GM12878 (cell line): ENCODE data around the gene BCS1L. TPM values are rescaled to one million over a fixed set of nuclear protein-coding genes. Genes with fewer than 3 reads are reported as not detected.

Source experiments
- ATAC-seq: fragments of 200-7000 bp; cut with Tn5 transposase; 3 replicates; pipeline ENCODE4 v1.9.1; 2020; ENCODE audit warnings: mild to moderate bottlenecking, moderate library complexity
- Bru-seq: library from RNA; stranded (reverse); fragments of 400-500 nt; gene quantifications from one replicate; lab custom pipeline; 2021; lab: Mats Ljungman, UMichigan
- BruChase-seq, 2 experiments: library from RNA; stranded (reverse); fragments of 400-500 nt; gene quantifications; one replicate each; lab custom pipeline; 2021; lab: Mats Ljungman, UMichigan
- BruUV-seq: library from RNA; stranded (reverse); fragments of 400-500 nt; replicated peaks from 2 replicates; lab custom pipeline; 2021; lab: Mats Ljungman, UMichigan
- CTCF ChIA-PET: fragments of 300-600 bp; sonication (Branson Sonifier 250); formaldehyde crosslinking; extraction: SDS; loops from one replicate; lab custom pipeline; 2021; ENCODE audit warnings: inconsistent platforms; lab: Yijun Ruan, JAX
- POLR2A ChIA-PET: fragments of 350-600 bp; formaldehyde crosslinking; extraction: SDS; loops from one replicate; lab custom pipeline; 2021; ENCODE audit warnings: inconsistent platforms; lab: Charles Lee
- RAD21 ChIA-PET: fragments of 300-600 bp; sonication (Branson Sonifier 250); formaldehyde crosslinking; loops from one replicate; lab custom pipeline; 2023; ENCODE audit warnings: antibody characterized with exemption; ENCODE audit not compliant: unreplicated experiment; lab: Charles Lee
- SMC1A ChIA-PET: fragments of 300-600 bp; sonication (Branson Sonifier 250); formaldehyde crosslinking; loops from one replicate; lab custom pipeline; 2023; ENCODE audit not compliant: unreplicated experiment, uncharacterized antibody; lab: Charles Lee
- DNase-seq: peaks from one replicate; pipeline ENCODE4 v3.0.0-alpha.2; 2011; ENCODE audit warnings: low read depth, low spot score
- FAIRE-seq: peaks from 3 replicates; lab custom pipeline; 2011; peaks lifted over from hg19 to GRCh38; lab: Jason Lieb, UNC
- H2AFZ ChIP-seq: 2 replicates; pipeline ENCODE4 v1.6.0; 2011; ENCODE audit warnings: low read depth, low read length, control low read depth; ENCODE audit not compliant: control insufficient read depth
- H3K27ac ChIP-seq: 2 replicates; pipeline ENCODE4 v1.5.1; 2011; ENCODE audit warnings: control low read depth; ENCODE audit not compliant: control insufficient read depth, insufficient read depth
- H3K27me3 ChIP-seq, 2 experiments: replicated peaks in 1 of 2; 2 replicates each; pipeline versions ENCODE4 v1.6.0 to v1.6.1; 2011; ENCODE audit warnings: low read length in 1 of 2; ENCODE audit not compliant: control insufficient read depth in 2 of 2, insufficient read depth in 2 of 2
- H3K36me3 ChIP-seq, 2 experiments: 2 replicates each; pipeline ENCODE4 v1.5.1; 2011; ENCODE audit warnings: low read length in 1 of 2; ENCODE audit not compliant: control insufficient read depth in 2 of 2, insufficient read depth in 2 of 2
- H3K4me1 ChIP-seq: 2 replicates; pipeline ENCODE4 v1.6.1; 2011; ENCODE audit warnings: mild to moderate bottlenecking, low read length, moderate library complexity, mixed read lengths; ENCODE audit not compliant: control insufficient read depth, insufficient read depth
- H3K4me2 ChIP-seq: 2 replicates; pipeline ENCODE4 v1.6.0; 2011; ENCODE audit warnings: control low read depth; ENCODE audit not compliant: control insufficient read depth, insufficient read depth
- H3K4me3 ChIP-seq: fragments of 200-600 bp; sonication (generic); 2 replicates; pipeline ENCODE4 v1.5.1; 2016
- H3K79me2 ChIP-seq: 2 replicates; pipeline ENCODE4 v1.6.0; 2011; ENCODE audit warnings: low read length; ENCODE audit not compliant: control insufficient read depth, insufficient read depth
- H3K9ac ChIP-seq: 2 replicates; pipeline ENCODE4 v1.8.0; 2011; ENCODE audit warnings: low read length, control low read depth, mixed read lengths; ENCODE audit not compliant: control insufficient read depth, insufficient read depth
- H3K9me3 ChIP-seq: replicated peaks from 3 replicates; pipeline ENCODE4 v1.5.1; 2011; ENCODE audit warnings: mild to moderate bottlenecking, low read length; ENCODE audit not compliant: control insufficient read depth, insufficient read depth
- H4K20me1 ChIP-seq: 2 replicates; pipeline ENCODE4 v1.6.0; 2011; ENCODE audit not compliant: control insufficient read depth, insufficient read depth
- BCLAF1 ChIP-seq: fragments of 450-650 bp; IDR thresholded peaks from 2 replicates; pipeline ENCODE4 v1.6.1; 2017; ENCODE audit warnings: antibody characterized with exemption, mild to moderate bottlenecking, moderate library complexity
- CEBPZ ChIP-seq: fragments of 150-350 bp; IDR thresholded peaks from 2 replicates; pipeline ENCODE4 v1.6.1; 2016; ENCODE audit warnings: low read depth, low read length
- CHD2 ChIP-seq: IDR thresholded peaks from 2 replicates; pipeline ENCODE4 v1.6.1; 2011; ENCODE audit warnings: low read depth, low read length, improper control_type of control experiment, borderline replicate concordance
- EZH2 ChIP-seq: IDR thresholded peaks from 2 replicates; pipeline ENCODE4 v1.6.1; 2012; ENCODE audit warnings: low read depth, mild to moderate bottlenecking, control low read depth, inconsistent platforms, low read length, borderline replicate concordance; ENCODE audit not compliant: control insufficient read depth
- MEF2B ChIP-seq: fragments of 450-650 bp; IDR thresholded peaks from 2 replicates; pipeline ENCODE4 v1.6.1; 2018; ENCODE audit warnings: mild to moderate bottlenecking, moderate library complexity; ENCODE audit not compliant: partially characterized antibody, poor library complexity, severe bottlenecking
- TCF12 ChIP-seq: IDR thresholded peaks from 2 replicates; pipeline ENCODE4 v1.6.1; 2011; ENCODE audit warnings: low read depth, mild to moderate bottlenecking, low read length
- WGBS: methylation state at CpG from one replicate; pipeline ENCODE4 v1.1.6; 2016; ENCODE audit warnings: low lambda C conversion rate; ENCODE audit not compliant: insufficient replicate concordance, insufficient coverage; ENCODE audit errors: missing lambda C conversion rate; 5-methylcytosine and 5-hydroxymethylcytosine counted together
- in situ Hi-C: fragments of 300-500 bp; cut with MboI; formaldehyde crosslinking; loops from 9 replicates; pipeline ENCODE4 v1.14.3; 2018; ENCODE audit warnings: mixed read lengths
- intact Hi-C: fragments of 100-400 bp; cut with micrococcal nuclease; formaldehyde crosslinking; loops from one replicate; pipeline ENCODE4 v1.14.2; 2022; ENCODE audit not compliant: unreplicated experiment
- long read RNA-seq, 2 experiments: library from polyadenylated mRNA; unstranded; transcript quantifications; one replicate each; pipeline ENCODE4 v2.0.0, GENCODE V29; 2019 to 2020
- polyA minus RNA-seq, 3 experiments: library from RNA; depleted of rRNA, polyadenylated mRNA; stranded (reverse); fragments of >200 nt; gene quantifications; 2 replicates each; pipeline ENCODE4 v1.2.3, GENCODE V29; 2011
- polyA plus RNA-seq, 11 experiments: library from polyadenylated mRNA; depleted of rRNA in 4 of 11; unstranded in 6 of 11; stranded (reverse) in 5 of 11; fragments of >200 nt; fragmentation: Nextera tagmentation in 4 of 11; fragmentation: Illumina TruSeq in 1 of 11; extraction: Ambion mirVana in 4 of 11; extraction: Trizol in 1 of 11; gene quantifications; 1 replicate in 1 of 11; 2 replicates in 10 of 11; pipeline versions ENCODE4 v1.2.1 to v1.2.3, GENCODE V29; 2011 to 2016; ENCODE audit warnings: inconsistent platforms in 2 of 11, missing spikeins in 2 of 11, low read depth in 1 of 11
- total RNA-seq, 4 experiments: library from RNA; depleted of rRNA in 3 of 4; stranded (reverse); fragments of >200 nt in 3 of 4; fragmentation: Illumina TruSeq in 1 of 4; extraction: Trizol in 1 of 4; gene quantifications; 2 replicates each; pipeline versions ENCODE4 v1.2.1 to v1.2.3, GENCODE V29; 2013 to 2021

BCS1L gene, protein sequence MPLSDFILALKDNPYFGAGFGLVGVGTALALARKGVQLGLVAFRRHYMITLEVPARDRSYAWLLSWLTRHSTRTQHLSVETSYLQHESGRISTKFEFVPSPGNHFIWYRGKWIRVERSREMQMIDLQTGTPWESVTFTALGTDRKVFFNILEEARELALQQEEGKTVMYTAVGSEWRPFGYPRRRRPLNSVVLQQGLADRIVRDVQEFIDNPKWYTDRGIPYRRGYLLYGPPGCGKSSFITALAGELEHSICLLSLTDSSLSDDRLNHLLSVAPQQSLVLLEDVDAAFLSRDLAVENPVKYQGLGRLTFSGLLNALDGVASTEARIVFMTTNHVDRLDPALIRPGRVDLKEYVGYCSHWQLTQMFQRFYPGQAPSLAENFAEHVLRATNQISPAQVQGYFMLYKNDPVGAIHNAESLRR
- total RNA-seq (2013; cell fraction: nucleolus; rRNA removed), result 34.9 and 40.0 TPM in 2 replicates
- total RNA-seq (2014; rRNA removed), result 35.1 and 53.7 TPM in 2 replicates
- 33.2 and 40.4 TPM in 2 replicates for total RNA-seq (2014; rRNA removed; fragmentation: Illumina TruSeq; extraction: Trizol)
- total RNA-seq (2021), result 49.0 and 55.8 TPM in 2 replicates
- 20.8 TPM for polyA plus RNA-seq (2011; ENCODE audit: low read depth)
- 42.2 and 61.3 TPM in 2 replicates for polyA plus RNA-seq (2011; rRNA removed)
- polyA plus RNA-seq (2011; cell fraction: cytosol; rRNA removed), result 80.7 and 102 TPM in 2 replicates
- 275 and 365 TPM in 2 replicates for polyA plus RNA-seq (2011; cell fraction: nucleus; rRNA removed)
- polyA plus RNA-seq (2012), result 32.1 and 35.5 TPM in 2 replicates
- polyA plus RNA-seq (2014; fragmentation: Illumina TruSeq; extraction: Trizol), result 28.9 and 46.1 TPM in 2 replicates
- polyA plus RNA-seq (2014; fragmentation: Nextera tagmentation; extraction: Ambion mirVana), result 10 to 100 TPM; 77.1 to 77.8 TPM
- polyA plus RNA-seq (2014; rRNA removed), result 69.2 and 76.5 TPM in 2 replicates
- 100 to 1,000 TPM in 1 of 2 experiments, 10 to 100 TPM in 1; 92.5 to 114 TPM for polyA plus RNA-seq (2016; fragmentation: Nextera tagmentation; extraction: Ambion mirVana)
- polyA minus RNA-seq (2011; rRNA and poly(A)+ RNA removed), result 32.8 and 51.2 TPM in 2 replicates
- 13.6 and 17.5 TPM in 2 replicates for polyA minus RNA-seq (2011; cell fraction: cytosol; rRNA and poly(A)+ RNA removed)
- 22.2 and 36.5 TPM in 2 replicates for polyA minus RNA-seq (2011; cell fraction: nucleus; rRNA and poly(A)+ RNA removed)
- percentile 70 among the genes with signal in this experiment for Bru-seq, nascent RNA
- BruChase-seq, experiment 1, labeled RNA remaining after a 6-hour chase, result percentile 85 among the genes with signal in this experiment
- BruChase-seq, experiment 2, labeled RNA remaining after a 2-hour chase, result percentile 82 among the genes with signal in this experiment
- long read RNA-seq, experiment 1, transcript BCS1L-203 (9 exons, 1,525 nt), result minor isoform, 5 of 33 reads
- long read RNA-seq, experiment 1, transcript BCS1L-201 (8 exons, 1,454 nt), result major isoform, 12 of 33 reads
- long read RNA-seq, experiment 1, partial matches to known transcripts, result 3 of 33 reads
- long read RNA-seq, experiment 1, other reads (novel, unspliced or antisense), result 10 of 33 reads
- long read RNA-seq, experiment 2, transcript BCS1L-204 (9 exons, 1,584 nt), result minor isoform, 9 of 145 reads
- long read RNA-seq, experiment 2, transcript BCS1L-203 (9 exons, 1,525 nt), result minor isoform, 23 of 145 reads
- long read RNA-seq, experiment 2, transcript BCS1L-201 (8 exons, 1,454 nt), result major isoform, 52 of 145 reads
- long read RNA-seq, experiment 2, partial matches to known transcripts, result 10 of 145 reads
- long read RNA-seq, experiment 2, other reads (novel, unspliced or antisense), result 45 of 145 reads

DNA sequence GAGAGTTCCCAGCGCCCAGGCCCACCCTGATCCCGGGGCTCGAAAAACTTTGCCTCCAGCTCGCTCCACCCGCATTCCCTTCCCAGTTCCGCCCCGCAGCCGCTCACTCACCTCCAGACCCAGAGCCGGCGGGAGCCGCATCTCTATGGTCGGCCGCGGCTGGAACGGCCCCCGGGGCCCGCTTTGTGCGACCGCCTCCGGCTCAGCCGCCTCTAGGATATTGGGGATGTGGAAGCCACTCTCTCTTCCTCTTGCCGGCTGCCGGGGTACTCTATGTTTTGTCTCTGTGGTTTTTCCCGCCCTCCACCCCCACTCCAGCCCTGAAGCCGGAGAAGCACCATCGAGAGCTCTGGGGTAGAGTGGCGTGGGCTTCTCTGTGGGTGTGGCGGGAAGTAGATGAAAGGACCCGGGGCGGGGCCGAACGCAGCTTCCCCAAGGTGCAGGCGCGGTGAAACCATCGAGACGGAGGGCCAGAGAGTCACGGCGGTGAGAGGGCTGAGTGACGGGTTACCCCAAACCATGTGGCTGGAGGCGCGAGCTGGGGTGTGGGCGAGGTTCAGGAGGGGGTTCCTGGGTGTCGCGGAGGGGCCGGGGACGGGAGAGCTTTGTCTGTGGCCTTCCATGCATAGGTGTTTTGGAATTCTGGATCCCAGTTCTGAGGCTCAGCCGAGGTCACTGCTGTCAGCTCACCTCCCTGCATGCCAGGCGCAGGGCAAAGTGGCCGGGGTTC, at the start of gene BCS1L, which contains the start of gene ZNF142:
Gene BCS1L, plus strand, starts transcription at position 426 of the 730 bp plus-strand sequence. CDS start 1,305 bp downstream, outside the sequence.
Gene ZNF142, minus strand, starts transcription at position 366 of the 730 bp plus-strand sequence. CDS start 3,194 bp downstream, outside the sequence.
- Histone ChIP-seq H3K4me1 (peaks cover 18% of the 10 kb centered on the region), H4K20me1 (no peaks in the 10 kb centered on the region), H3K27me3 (no peaks in the 10 kb centered on the region), H3K9me3 (no peaks in the 10 kb centered on the region), H3K9ac (peak within 1 kb of the TSS; percentile 78), H3K79me2 (peaks cover 29% of the 10 kb centered on the region), H3K4me2 (peak within 1 kb of the TSS; percentile 96), H3K4me3 (peak within 1 kb of the TSS; percentile 96), H3K27ac (peak within 1 kb of the TSS; percentile 73), H3K36me3 (peaks cover 25 to 36% of the 10 kb centered on the region in 2 experiments; a peak in 3 of 4 replicates), H2AFZ (peak within 1 kb of the TSS; percentile 92)
- BruUV-seq, result no TSS peak
- peak; percentile 84 for FAIRE-seq
- WGBS, result 1% methylated on average over 46 of the region's 49 CpGs
- ChIA-PET POLR2A (interaction anchor here (0.6 to 3.0 kb wide), 16 partner anchors 9 to 302 kb away, joined by 3 to 22 read pairs (median 4); partner anchors contain the start of genes RNF25, STK36, TTLL4 and USP37), RAD21 (interaction anchor here (0.7 to 2.4 kb wide), 17 partner anchors 8 to 728 kb away, joined by 3 to 22 read pairs (median 4); partner anchors contain the start of genes AAMP, CTDSP1, DNPEP and PNKD), SMC1A (interaction anchor here (1.0 to 4.4 kb wide), 11 partner anchors 10 to 357 kb away, joined by 3 to 25 read pairs (median 10); partner anchors contain the start of genes RNF25, STK36, TTLL4 and USP37), CTCF (interaction anchor here (0.6 to 4.9 kb wide), 26 partner anchors 10 to 733 kb away, joined by 3 to 48 read pairs (median 4); partner anchors contain the start of genes CATIP, DNPEP, RNF25 and STK36)
- peak; percentile 71 for DNase-seq
- in situ Hi-C loops (no loop called here), intact Hi-C loops (loop anchor here (1.0 to 10.0 kb wide), 3 partner anchors 13 to 365 kb away; partner anchors contain the start of genes CTDSP1, RNF25, STK36 and TMBIM1)
- peak; percentile 97 for ATAC-seq
- TF ChIP-seq BCLAF1 (no peak), TCF12 (peak; percentile 40; the same call in 1 of the 2 replicates), CHD2 (peak; percentile 50; the same call in 1 of the 2 replicates), CEBPZ (no peak), EZH2 (no peak), MEF2B (no peak)
